Tracheal epithelial cell (primary cell): ENCODE measurements around the gene DPP7. TPM values are rescaled to one million over a fixed set of nuclear protein-coding genes. Genes with fewer than 3 reads are reported as not detected.

ENCODE experiments used
- total RNA-seq: library from RNA; depleted of rRNA; stranded (reverse); fragments of >200 nt; gene quantifications from 2 replicates; pipeline ENCODE4 v1.2.1, GENCODE V29; 2014

DPP7 gene
- 76.1 and 80.4 TPM in 2 replicates for total RNA-seq

DNA sequence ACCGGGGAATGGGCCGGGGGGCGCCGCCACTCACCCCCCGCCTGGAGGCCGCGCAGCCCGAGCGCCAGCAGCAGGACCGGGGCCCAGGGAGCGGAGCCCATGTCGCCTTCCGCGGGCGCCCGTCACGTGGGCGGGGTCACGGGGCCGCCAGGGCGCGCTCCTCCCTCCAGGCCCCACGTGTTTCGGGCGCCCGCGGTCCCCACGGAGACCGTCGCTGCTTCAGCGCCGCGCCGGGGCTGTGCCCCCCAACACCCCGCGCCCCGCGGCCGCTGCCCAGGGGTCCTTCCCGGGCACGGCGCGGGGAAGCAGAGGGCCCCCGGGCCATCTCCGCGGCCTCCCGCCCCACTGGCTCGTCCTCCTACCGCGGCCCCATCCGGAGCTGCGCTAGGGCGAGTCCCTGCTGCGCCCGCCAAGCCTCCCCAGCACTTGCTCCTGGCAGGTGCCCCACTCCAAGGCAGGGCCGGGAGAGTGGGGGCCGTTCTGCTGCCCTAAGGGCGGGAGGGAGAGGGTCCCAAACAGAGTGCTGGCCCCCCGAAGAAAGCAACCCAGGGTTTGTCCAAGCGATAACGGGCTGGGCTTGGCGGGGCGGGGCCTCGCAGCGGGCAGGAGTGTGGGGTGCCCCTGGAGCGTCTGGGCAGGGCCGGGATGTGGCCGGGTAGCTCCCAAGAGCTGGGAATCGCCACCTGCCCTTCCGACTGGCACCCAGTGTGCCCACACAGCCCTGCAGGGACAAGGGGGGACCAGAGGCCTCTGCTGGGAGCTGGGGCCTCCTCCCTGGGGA lies at the start of gene DPP7:
Gene DPP7, minus strand, starts transcription at position 121 of the 781 bp plus-strand sequence. Its CDS starts 20 bp downstream, at position 101.

DNA sequence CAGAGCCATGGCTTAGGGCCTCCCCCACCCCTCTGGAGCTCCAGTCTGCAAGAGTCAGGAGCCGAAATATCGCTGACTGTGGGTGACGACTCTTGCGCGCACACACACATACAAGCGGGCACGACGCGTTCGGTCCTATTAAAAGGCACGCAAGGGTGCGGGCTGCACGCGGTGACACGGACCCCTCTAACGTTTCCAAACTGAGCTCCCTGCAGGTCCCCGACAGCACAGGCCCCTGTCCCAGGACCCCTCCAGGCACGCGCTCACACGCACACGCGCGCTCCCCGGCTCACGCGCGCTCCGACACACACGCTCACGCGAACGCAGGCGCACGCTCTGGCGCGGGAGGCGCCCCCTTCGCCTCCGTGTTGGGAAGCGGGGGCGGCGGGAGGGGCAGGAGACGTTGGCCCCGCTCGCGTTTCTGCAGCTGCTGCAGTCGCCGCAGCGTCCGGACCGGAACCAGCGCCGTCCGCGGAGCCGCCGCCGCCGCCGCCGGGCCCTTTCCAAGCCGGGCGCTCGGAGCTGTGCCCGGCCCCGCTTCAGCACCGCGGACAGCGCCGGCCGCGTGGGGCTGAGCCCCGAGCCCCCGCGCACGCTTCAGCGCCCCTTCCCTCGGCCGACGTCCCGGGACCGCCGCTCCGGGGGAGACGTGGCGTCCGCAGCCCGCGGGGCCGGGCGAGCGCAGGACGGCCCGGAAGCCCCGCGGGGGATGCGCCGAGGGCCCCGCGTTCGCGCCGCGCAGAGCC lies 24.4 kb upstream of the DPP7 start, which contains the start of gene GRIN1:
Gene GRIN1, plus strand, starts transcription at position 433 of the 746 bp plus-strand sequence. CDS start 333 bp downstream, outside the sequence.

DNA sequence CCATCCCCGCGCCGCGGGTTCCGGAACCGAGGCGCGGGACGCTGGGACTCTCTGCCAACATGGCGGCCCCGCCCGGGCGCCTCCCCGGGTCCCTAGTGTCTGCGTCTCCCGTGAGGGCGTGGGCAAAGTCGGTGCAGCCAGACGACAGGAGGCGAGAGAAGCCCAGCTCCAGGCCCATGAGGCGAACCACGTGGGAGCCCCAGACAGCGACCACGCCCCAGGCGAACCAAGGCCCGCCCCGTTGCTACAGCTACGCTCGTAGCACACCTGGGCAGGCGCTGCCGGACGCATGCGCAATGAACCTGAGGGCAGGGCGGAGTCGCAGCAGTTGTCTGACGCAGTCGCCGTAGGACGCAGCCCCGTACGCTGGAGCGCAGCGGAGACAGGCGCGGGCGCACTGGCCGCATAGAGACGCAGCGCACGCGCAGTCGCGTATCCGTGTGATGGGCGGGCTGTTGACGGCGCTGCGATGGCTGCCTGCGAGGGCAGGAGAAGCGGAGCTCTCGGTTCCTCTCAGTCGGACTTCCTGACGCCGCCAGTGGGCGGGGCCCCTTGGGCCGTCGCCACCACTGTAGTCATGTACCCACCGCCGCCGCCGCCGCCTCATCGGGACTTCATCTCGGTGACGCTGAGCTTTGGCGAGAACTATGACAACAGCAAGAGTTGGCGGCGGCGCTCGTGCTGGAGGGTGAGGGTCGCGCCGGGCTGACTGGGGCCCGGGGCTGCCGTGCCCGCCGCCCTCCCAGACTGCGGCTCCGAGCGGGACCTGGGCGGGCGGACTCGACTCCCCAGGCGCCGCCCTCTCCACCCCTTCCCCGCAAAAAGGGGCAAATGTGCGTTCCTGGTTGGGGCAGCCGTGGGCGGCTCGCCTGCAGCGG lies 27.8 kb downstream of the DPP7 start, which contains the start of gene MAN1B1:
Gene MAN1B1, plus strand, starts transcription at position 455 of the 878 bp plus-strand sequence. Its CDS starts 15 bp downstream, at position 470.

DNA sequence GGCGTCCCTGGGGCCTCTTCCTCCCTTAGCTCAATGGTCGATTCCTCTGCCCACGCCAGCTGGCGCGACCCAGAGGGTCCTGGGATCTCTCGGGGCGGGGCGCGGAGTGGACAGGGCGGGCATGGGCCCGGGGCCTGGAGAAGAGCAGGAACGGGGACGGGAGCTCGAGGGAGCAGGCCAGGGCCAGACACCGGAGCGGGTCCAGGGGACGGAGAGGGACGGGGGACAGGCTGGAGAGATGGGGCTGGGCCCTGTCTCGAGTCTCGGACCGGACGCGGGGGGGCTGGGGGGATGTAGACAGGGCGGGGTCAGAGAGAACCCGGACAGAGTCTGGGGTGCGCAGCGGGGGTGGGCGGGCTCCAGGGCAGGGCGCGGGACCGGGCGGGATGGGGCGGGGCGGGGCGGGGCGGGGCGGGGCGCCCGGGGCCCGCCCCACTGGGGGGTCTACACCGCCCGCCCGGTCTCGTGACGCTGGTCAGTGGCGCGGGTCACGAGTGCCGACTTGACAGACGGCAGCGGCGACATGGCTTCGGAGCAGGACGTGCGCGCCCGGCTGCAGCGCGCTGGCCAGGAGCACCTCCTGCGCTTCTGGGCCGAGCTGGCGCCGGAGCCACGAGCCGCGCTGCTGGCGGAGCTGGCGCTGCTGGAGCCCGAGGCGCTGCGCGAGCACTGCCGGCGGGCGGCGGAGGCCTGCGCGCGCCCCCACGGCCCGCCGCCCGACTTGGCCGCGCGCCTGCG lies 37.4 kb downstream of the DPP7 start, which contains the start of gene UAP1L1:
Gene UAP1L1, plus strand, starts transcription at position 508 of the 738 bp plus-strand sequence. Its CDS starts 16 bp downstream, at position 524.

DNA sequence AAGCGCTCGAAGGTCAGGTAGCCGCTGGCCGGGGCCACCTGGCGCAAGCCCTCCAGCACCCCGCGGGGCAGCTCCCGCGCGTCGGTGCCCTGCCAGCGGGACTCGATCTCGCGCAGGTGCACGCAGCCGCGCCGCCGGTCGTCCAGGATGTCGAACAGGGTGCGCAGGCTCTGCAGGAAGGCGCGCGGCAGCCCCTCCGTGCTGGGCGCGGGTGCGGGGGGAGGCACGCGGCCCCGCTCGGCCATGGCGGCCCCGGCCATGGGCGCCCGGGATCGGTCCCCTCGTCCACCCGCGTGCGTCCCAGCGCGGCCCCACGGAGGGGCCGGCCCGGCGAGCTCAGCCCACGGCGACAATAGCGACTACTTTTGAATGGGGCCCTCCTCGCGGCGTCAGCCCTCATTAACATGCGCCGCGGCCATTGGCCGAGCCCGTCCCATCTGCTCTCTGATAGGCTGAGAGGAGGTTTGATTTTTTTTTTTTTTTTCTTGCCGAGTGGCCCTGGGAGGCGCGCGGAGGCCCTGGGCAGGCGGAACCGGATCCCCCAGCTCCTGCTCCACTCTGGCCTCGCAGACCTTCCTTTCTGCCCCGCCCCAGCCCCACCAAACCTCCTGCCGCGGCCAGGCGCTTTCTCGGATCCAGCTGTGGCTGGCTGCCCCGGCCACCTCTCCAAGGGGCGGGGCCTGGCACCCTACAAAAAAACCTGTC lies 44.2 kb downstream of the DPP7 start, which contains the start of gene SAPCD2:
Gene SAPCD2, minus strand, starts transcription at position 357 of the 705 bp plus-strand sequence. Its CDS starts 97 bp downstream, at position 260.

Other genes with a start within 250 kb of the DPP7 start
- 188 and 239 TPM in 2 replicates for gene EDF1, start 248.4 kb downstream of the DPP7 start, total RNA-seq
- gene TRAF2, start 228.2 kb downstream of the DPP7 start, total RNA-seq, result 10.4 and 14.5 TPM in 2 replicates
- 168 and 235 TPM in 2 replicates for gene FBXW5, start 170.0 kb downstream of the DPP7 start, total RNA-seq
- gene C8G, start 169.5 kb downstream of the DPP7 start, total RNA-seq, result not detected in 2 replicates
- gene LCN12, start 162.5 kb downstream of the DPP7 start, total RNA-seq, result 1.2 TPM in 1 of 2 replicates, not detected in the other
- not detected in 2 replicates for gene PTGDS, start 137.2 kb downstream of the DPP7 start, total RNA-seq
- gene LCNL1, start 131.7 kb downstream of the DPP7 start, total RNA-seq, result not detected in 2 replicates
- gene PAXX, start 122.3 kb downstream of the DPP7 start, total RNA-seq, result 16.4 and 21.4 TPM in 2 replicates
- gene CLIC3, start 118.2 kb downstream of the DPP7 start, total RNA-seq, result 4.0 and 4.8 TPM in 2 replicates
- 9.8 and 13.0 TPM in 2 replicates for gene ABCA2, start 86.5 kb downstream of the DPP7 start, total RNA-seq
- gene FUT7, start 82.6 kb downstream of the DPP7 start, total RNA-seq, result not detected in 2 replicates
- 8.3 and 9.4 TPM in 2 replicates for gene NPDC1, start 68.6 kb downstream of the DPP7 start, total RNA-seq
- gene ENTPD2, start 60.7 kb downstream of the DPP7 start, total RNA-seq, result 0.21 and 1.7 TPM in 2 replicates
- 1.1 and 4.1 TPM in 2 replicates for gene SAPCD2, start 44.2 kb downstream of the DPP7 start, total RNA-seq
- 1.7 and 13.3 TPM in 2 replicates for gene UAP1L1, start 37.2 kb downstream of the DPP7 start, total RNA-seq
- gene MAN1B1, start 27.7 kb downstream of the DPP7 start, total RNA-seq, result 69.9 and 71.4 TPM in 2 replicates
- 0.21 and 0.48 TPM in 2 replicates for gene GRIN1, start 24.4 kb upstream of the DPP7 start, total RNA-seq
- 0.24 TPM in 1 of 2 replicates, not detected in the other for gene LRRC26, start 55.3 kb upstream of the DPP7 start, total RNA-seq
- not detected in 2 replicates for gene TMEM210, start 57.3 kb upstream of the DPP7 start, total RNA-seq
- 8.5 and 9.6 TPM in 2 replicates for gene ANAPC2, start 73.8 kb upstream of the DPP7 start, total RNA-seq
- gene SSNA1, start 73.9 kb upstream of the DPP7 start, total RNA-seq, result 76.3 and 93.3 TPM in 2 replicates
- gene TPRN, start 86.0 kb upstream of the DPP7 start, total RNA-seq, result 4.1 and 6.4 TPM in 2 replicates
- gene TMEM203, start 90.9 kb upstream of the DPP7 start, total RNA-seq, result 34.0 and 66.9 TPM in 2 replicates
- gene NDOR1, start 91.0 kb upstream of the DPP7 start, total RNA-seq, result 2.7 and 6.2 TPM in 2 replicates
- gene RNF208, start 107.5 kb upstream of the DPP7 start, total RNA-seq, result 0.24 and 0.64 TPM in 2 replicates
- 0.72 and 6.0 TPM in 2 replicates for gene CYSRT1, start 110.4 kb upstream of the DPP7 start, total RNA-seq
- under 0.01 and 0.21 TPM in 2 replicates for gene RNF224, start 112.8 kb upstream of the DPP7 start, total RNA-seq
- gene SLC34A3, start 116.2 kb upstream of the DPP7 start, total RNA-seq, result not detected in 2 replicates
- gene TUBB4B, start 126.6 kb upstream of the DPP7 start, total RNA-seq, result 94.4 and 132 TPM in 2 replicates
- gene STPG3, start 136.6 kb upstream of the DPP7 start, total RNA-seq, result not detected in 2 replicates
- gene NELFB, start 140.6 kb upstream of the DPP7 start, total RNA-seq, result 55.2 and 55.7 TPM in 2 replicates
- gene TOR4A, start 163.0 kb upstream of the DPP7 start, total RNA-seq, result 35.6 and 36.1 TPM in 2 replicates
- gene NRARP, start 187.5 kb upstream of the DPP7 start, total RNA-seq, result 10.0 and 15.7 TPM in 2 replicates